Cardiac fibroblast (primary cell): Measurements from ENCODE around the gene BDNF.

Experiments used
- DNase-seq, 2 donors: peaks; one replicate each; pipeline versions ENCODE4 v3.0.0 to v3.0.0-alpha.2; 2010; ENCODE audit warnings: low read depth in 2 of 2
- H3K4me3 ChIP-seq, 2 donors: replicated peaks in 1 of 2; 1 replicate in 1 of 2; 2 replicates in 1 of 2; pipeline ENCODE4 v1.5.1; 2011; ENCODE audit warnings: low read depth in 2 of 2, low read length in 2 of 2, mild to moderate bottlenecking in 2 of 2, moderate library complexity in 1 of 2
- TF ChIP-seq, protein P1 (sequence below): IDR thresholded peaks from one replicate; pipeline ENCODE4 v1.5.1; 2011; ENCODE audit warnings: low read depth, mild to moderate bottlenecking, low read length, inconsistent platforms

BDNF gene

DNA sequence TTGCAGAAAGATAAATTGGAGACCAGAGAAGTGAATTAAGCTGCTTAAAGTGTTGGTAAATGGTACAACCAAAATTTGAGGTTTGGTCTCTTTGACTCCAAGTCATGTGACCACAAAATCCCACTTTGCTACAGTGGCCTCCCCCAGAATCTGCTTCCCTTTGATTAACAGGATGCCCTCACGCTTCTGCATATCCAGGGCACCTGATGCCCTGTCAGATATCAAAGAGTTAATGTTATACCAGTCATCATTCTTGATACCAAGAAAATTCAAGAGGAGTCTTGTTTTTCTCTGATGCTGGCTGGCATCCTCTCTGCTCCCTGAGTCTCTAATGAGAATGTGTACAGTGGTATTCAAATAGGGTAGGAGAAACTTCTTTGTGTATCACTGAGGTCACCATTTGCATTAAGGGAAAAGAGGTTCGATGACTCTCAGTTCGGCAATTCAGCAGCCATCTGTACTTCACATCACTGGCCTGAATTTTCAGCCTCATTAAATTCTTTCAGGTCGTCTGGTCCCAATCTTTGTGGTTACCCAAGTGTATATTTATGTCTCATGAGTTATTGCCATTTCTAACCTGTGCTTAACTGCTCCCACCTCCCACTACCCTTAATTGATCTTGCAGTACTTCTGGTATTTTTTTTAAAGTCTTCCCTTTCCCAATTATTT, 73.9 kb downstream of the BDNF start:
- DNase-seq: no peak
- no peak overlapping the region for H3K4me3 ChIP-seq
- TF ChIP-seq, protein P1, sequence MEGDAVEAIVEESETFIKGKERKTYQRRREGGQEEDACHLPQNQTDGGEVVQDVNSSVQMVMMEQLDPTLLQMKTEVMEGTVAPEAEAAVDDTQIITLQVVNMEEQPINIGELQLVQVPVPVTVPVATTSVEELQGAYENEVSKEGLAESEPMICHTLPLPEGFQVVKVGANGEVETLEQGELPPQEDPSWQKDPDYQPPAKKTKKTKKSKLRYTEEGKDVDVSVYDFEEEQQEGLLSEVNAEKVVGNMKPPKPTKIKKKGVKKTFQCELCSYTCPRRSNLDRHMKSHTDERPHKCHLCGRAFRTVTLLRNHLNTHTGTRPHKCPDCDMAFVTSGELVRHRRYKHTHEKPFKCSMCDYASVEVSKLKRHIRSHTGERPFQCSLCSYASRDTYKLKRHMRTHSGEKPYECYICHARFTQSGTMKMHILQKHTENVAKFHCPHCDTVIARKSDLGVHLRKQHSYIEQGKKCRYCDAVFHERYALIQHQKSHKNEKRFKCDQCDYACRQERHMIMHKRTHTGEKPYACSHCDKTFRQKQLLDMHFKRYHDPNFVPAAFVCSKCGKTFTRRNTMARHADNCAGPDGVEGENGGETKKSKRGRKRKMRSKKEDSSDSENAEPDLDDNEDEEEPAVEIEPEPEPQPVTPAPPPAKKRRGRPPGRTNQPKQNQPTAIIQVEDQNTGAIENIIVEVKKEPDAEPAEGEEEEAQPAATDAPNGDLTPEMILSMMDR: no peak

DNA sequence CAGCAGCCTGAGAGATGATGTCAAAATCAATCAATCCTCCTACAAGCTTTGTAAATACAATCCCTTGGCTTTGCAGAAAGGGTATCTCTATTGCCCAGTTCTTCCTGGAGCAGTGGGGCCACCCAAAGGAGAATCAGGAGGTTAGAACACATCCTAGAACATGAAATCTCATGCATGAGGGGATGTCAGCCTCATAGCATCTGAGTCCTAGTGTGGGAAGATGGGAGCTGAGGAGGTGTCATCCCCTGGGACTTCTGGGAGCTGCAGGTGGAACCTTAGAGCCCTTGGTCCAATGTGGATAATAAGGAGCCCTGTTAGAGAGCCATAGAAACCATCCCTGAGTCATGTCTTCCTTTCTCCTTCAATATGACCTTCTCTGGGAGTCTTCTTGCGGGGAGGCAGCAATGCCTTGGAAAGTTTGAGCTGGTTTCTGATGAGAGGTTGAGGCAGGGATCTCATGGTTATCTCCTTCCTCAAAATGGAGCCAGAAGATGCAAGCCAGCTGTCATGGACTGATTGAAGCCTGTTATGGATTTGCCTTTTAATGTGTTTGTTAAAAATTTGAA, 74.8 kb downstream of the BDNF start:
- TF ChIP-seq, protein P1: no peak
- DNase-seq: no peak
- no peak overlapping the region for H3K4me3 ChIP-seq

DNA sequence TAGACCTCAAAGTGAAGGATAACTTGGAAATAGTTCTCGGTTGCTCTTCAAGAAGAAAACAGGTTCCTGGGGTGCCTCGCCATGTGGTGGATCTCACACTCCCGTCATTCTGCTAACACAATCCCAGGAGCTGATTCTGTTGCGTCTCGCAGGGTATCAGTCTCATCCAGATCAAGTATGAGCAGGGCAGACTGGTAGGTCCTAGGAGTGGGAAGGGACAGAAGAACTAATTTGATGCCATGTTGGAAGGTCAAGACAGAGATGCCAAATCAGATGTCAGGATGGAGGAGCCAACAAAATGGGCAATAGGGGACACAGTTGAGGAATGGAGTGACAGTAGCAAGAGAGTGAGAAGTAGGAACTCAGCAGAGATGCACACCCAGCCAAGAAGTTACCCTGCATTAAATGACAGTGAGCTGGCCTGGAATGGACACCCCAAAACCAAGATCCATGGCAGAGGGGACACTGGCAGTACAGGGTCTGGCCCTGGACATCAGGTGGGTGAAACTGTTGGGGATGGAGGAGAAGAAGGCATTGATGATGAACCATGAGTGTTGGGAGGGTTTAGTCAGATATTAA, 76.2 kb downstream of the BDNF start:
- TF ChIP-seq, protein P1: no peak
- no peak overlapping the region for H3K4me3 ChIP-seq
- no peak for DNase-seq

DNA sequence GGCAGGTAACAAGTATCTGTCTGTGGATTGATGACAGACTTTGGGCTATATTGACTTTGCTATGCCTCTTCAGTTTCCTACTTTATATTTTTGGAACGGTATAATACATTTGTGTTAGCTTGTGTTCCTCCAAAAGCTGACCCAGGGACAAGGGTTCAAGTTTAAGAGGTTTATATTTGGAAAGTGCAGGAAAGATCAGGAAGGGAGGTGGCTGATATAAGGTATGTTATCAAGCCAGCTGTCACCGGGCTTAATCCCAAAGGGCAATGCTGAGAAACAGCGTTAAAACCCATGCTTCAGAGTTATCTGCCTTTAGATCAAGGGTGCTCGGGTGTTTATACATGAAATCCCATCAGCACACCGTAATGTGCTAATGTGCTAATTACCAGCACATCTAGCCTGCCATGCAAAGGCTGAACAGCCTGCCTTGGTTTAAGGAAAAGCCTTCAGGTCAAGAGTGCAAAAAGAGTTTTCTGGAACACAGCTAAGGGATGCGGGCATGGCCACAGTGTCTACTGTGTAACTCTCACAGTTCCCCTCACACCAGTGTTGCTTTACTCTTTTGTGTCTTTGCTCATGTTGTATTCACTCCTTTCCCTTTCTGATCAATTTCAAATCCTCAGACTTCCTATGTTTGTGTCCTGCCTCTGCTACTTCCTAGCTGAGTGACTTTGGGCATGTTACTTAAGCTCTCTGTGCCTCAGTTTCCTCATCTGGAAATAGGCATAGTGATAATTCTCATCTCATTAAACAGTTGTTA, 77.5 kb downstream of the BDNF start:
- no peak overlapping the region for H3K4me3 ChIP-seq
- no peak for DNase-seq
- TF ChIP-seq, protein P1: no peak

DNA sequence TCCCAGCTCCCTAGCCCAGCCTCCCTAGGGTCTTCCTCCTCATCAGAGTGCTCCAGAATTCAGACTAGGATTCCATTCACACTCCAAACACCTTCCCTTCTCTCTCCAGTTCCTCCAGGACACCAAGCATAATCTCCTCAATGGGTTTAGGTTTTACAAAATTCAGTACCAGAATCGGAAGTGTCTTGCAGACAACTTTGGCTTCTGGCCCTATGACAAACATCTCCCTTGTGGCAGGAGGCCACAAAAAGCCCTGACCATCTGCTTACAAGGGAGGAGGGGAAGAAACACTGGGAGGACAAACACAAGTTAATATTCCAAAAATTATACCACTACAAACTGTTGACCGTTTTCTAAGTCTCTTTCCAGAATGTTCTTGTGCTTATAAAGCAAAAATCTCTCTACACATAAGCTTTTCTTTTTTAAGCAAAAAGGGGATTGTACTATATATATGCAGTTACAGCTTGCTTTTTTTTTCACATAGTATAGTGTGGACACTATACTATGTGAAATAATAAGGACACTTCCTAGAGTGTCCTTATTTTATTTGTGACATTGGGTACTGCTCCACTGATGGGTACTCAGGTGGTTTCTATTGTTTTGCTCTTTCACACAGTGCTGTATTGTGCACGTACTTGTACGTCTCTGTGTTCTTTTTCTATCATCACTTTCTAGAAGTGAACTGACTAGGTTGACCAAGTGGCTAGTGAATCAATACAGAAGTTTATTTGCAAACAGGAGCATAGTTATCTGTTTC, 78.7 kb downstream of the BDNF start:
- TF ChIP-seq, protein P1: no peak
- H3K4me3 ChIP-seq: no peak overlapping the region
- peak; percentile 41 to 51 for DNase-seq

DNA sequence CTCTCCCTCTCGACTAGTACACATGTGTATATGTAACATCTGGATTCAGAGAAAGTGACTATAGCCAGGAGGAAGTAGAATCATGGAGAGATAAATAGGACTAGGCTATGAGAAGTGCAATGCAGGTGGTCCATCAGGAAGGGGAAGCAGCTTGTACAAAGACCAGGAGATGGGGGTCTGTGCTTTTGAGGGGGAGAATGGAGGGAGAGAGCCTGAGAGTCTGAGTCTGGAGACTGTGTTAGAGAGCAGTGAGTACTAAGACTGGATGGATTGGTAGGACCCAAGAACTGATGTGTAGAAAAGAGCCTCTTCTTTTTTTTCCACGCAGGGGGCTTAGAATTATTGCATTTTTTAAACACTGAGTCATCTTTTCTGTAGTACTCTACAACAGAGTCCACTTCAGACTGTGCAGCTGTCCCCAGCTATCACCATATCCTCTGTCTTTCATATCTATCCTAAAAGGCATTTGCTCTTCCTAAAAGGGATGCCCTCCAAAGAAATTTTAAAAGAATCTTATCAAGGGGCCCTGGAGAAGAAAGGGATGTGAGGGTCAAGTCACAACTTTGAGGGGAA, 80.4 kb downstream of the BDNF start:
- TF ChIP-seq, protein P1: no peak
- DNase-seq: no peak
- no peak overlapping the region for H3K4me3 ChIP-seq
